ENCODE measurements around the gene UBR3. TPM values are rescaled to one million over a fixed set of nuclear protein-coding genes. Genes with fewer than 3 reads are reported as not detected.
"Not testable (repeated sequence)": the region's sequence is repeated elsewhere in the genome, so short reads cannot be mapped to it uniquely, and the experiment has no call there.

UBR3 gene
- total RNA-seq, 1 donor from 2014 or later = 67.8 TPM

DNA sequence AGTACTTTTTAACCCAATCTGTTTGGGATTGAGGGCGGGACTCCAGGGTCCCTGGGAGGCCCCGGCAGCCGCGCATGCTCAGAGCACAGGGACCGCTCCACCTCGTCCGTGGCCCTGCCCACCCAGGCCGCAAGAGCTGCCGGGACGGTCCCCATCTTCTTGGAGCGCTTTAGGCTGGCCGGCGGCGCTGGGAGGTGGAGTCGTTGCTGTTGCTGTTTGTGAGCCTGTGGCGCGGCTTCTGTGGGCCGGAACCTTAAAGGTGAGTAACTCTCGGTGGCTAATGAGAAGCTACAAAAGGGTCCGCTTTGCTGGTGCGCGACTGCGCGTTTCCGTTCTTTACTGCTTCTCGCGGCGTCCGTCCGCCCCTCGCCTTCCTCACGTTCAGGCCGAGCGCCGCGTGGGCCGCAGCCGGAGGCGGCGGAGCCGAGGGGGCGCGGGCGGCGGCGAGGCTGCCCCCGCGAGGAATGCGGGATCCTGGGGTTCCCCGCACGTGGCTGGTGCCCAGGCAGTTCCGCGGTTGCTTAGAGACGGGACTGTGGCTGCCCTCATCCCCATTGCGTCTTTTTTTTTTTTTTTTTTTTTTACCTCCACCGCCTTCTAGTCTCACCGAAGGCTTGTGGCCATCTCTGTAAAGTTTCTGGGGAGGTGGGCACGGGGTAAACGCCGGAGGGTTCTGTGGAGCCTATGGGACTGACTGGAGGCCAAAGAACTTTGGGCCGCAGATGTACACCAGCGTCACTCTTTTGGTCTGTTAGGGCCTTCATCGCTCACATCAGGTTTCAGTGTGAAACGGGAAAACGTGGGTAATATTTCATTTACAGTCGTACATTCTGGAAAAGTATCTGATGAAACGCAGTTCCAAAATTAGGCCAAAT, 28.3 kb upstream of the UBR3 start, which contains the start of gene SSB:
Gene SSB (plus strand): TSS at position 154 of the 875 bp plus-strand sequence. CDS start 2,090 bp downstream, outside the sequence.
- peaks cover 4 to 11% (median 8%) of the 10 kb centered on the region in 3 donors for H3K4me1 ChIP-seq (ENCODE audit: control insufficient read depth in 3 of 3, insufficient read depth in 3 of 3, low read length in 3 of 3)
- peak within 1 kb of the TSS; percentile 83 to 92 (median 89) for H3K4me3 ChIP-seq (ENCODE audit: low read length in 3 of 3)
- H3K27ac ChIP-seq (ENCODE audit: low read depth, low read length) = peak within 1 kb of the TSS; percentile 75
- no peaks in the 10 kb centered on the region for H3K9me3 ChIP-seq (ENCODE audit: control insufficient read depth in 3 of 3, low read length in 3 of 3)
- H3K27me3 ChIP-seq (ENCODE audit: control insufficient read depth in 3 of 3, insufficient read depth in 3 of 3, low read length in 3 of 3) = no peaks in the 10 kb centered on the region
- H3K36me3 ChIP-seq (ENCODE audit: control insufficient read depth in 3 of 3, insufficient read depth in 3 of 3, low read length in 3 of 3) = peaks cover 8 to 12% (median 9%) of the 10 kb centered on the region in 3 donors
- peak within 1 kb of the TSS; percentile 67 to 87 (median 85) for H3K9ac ChIP-seq (ENCODE audit: low read depth in 1 of 3, low read length in 3 of 3)

DNA sequence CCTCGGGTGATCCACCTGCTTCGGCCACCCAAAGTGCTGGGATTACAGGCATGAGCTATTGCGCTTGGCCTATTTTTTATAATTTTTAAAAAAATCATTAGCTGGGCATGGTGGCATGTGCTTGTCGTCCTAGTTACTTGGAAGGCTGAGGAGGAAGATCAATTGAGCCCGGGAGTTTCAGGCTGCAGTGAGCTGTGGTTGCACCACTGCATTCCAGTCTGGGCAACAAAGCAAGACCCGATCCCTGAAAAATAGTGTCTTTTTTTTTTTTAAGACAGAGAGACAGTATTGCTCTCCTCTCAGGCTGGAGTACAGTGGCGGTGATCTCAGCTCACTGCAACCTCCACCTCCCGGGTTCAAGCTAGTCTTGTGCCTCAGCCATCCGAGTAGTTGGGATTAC, 23.8 kb upstream of the UBR3 start:
- no peak overlapping the region for H3K4me3 ChIP-seq (ENCODE audit: low read length in 3 of 3)
- H3K27me3 ChIP-seq (ENCODE audit: control insufficient read depth in 3 of 3, insufficient read depth in 3 of 3, low read length in 3 of 3) = no peaks in the 10 kb centered on the region
- no peak overlapping the region for H3K27ac ChIP-seq (ENCODE audit: low read depth, low read length)
- peaks cover 4 to 11% (median 8%) of the 10 kb centered on the region in 3 donors for H3K4me1 ChIP-seq (ENCODE audit: control insufficient read depth in 3 of 3, insufficient read depth in 3 of 3, low read length in 3 of 3)
- H3K9ac ChIP-seq (ENCODE audit: low read depth in 1 of 3, low read length in 3 of 3) = no peak overlapping the region
- peaks cover 26 to 39% (median 35%) of the 10 kb centered on the region in 3 donors for H3K36me3 ChIP-seq (ENCODE audit: control insufficient read depth in 3 of 3, insufficient read depth in 3 of 3, low read length in 3 of 3)
- H3K9me3 ChIP-seq (ENCODE audit: control insufficient read depth in 3 of 3, low read length in 3 of 3) = no peaks in the 10 kb centered on the region

- Histone ChIP-seq H3K9me3 (ENCODE audit: control insufficient read depth in 3 of 3, low read length in 3 of 3) (no peaks in the 10 kb centered on the region), H3K4me3 (ENCODE audit: low read length in 3 of 3) (no peak overlapping the region), H3K4me1 (ENCODE audit: control insufficient read depth in 3 of 3, insufficient read depth in 3 of 3, low read length in 3 of 3) (no peaks in the 10 kb centered on the region), H3K36me3 (ENCODE audit: control insufficient read depth in 3 of 3, insufficient read depth in 3 of 3, low read length in 3 of 3) (peaks cover 30 to 50% (median 49%) of the 10 kb centered on the region in 3 donors), H3K27me3 (ENCODE audit: control insufficient read depth in 3 of 3, insufficient read depth in 3 of 3, low read length in 3 of 3) (no peaks in the 10 kb centered on the region), H3K27ac (ENCODE audit: low read depth, low read length) (no peak overlapping the region), H3K9ac (ENCODE audit: low read depth in 1 of 3, low read length in 3 of 3) (no peak overlapping the region)
Measured at GRCh38 chr2:169806586-169806985, 20.7 kb upstream of the UBR3 start.

GRCh38 chr2:169808221-169808620, 19.0 kb upstream of the UBR3 start:
- H3K27ac ChIP-seq (ENCODE audit: low read depth, low read length) = no peak overlapping the region
- H3K27me3 ChIP-seq (ENCODE audit: control insufficient read depth in 3 of 3, insufficient read depth in 3 of 3, low read length in 3 of 3) = no peaks in the 10 kb centered on the region
- H3K4me1 ChIP-seq (ENCODE audit: control insufficient read depth in 3 of 3, insufficient read depth in 3 of 3, low read length in 3 of 3) = no peaks in the 10 kb centered on the region
- no peak overlapping the region for H3K4me3 ChIP-seq (ENCODE audit: low read length in 3 of 3)
- H3K9ac ChIP-seq (ENCODE audit: low read depth in 1 of 3, low read length in 3 of 3) = no peak overlapping the region
- H3K9me3 ChIP-seq (ENCODE audit: control insufficient read depth in 3 of 3, low read length in 3 of 3) = no peaks in the 10 kb centered on the region
- H3K36me3 ChIP-seq (ENCODE audit: control insufficient read depth in 3 of 3, insufficient read depth in 3 of 3, low read length in 3 of 3) = peaks cover 29 to 56% (median 51%) of the 10 kb centered on the region in 3 donors

DNA sequence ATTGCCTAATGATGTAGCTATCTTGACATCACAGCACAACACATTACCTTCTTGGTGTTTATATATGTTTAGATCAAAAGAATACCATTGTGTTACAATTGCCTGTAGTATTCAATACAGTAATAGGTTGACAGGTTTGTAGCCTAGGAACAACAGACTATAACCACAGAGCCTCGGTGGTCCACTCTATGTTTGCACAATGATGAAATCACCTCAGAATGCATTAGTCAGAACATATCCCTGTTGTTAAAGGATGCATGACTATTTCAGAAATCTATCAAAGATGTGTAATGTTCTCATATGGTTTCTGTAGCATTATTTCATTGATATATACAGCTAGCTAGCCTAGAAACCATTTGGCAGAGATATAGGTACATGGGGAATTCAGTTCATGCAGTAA, 11.4 kb upstream of the UBR3 start:
- Histone ChIP-seq H3K36me3 (ENCODE audit: control insufficient read depth in 3 of 3, insufficient read depth in 3 of 3, low read length in 3 of 3) (peaks cover 12 to 43% (median 38%) of the 10 kb centered on the region in 3 donors), H3K4me1 (ENCODE audit: control insufficient read depth in 3 of 3, insufficient read depth in 3 of 3, low read length in 3 of 3) (peaks cover 0 to 3% (median 0%) of the 10 kb centered on the region in 3 donors), H3K9me3 (ENCODE audit: control insufficient read depth in 3 of 3, low read length in 3 of 3) (no peaks in the 10 kb centered on the region), H3K9ac (ENCODE audit: low read depth in 1 of 3, low read length in 3 of 3) (no peak overlapping the region), H3K27ac (ENCODE audit: low read depth, low read length) (no peak overlapping the region), H3K27me3 (ENCODE audit: control insufficient read depth in 3 of 3, insufficient read depth in 3 of 3, low read length in 3 of 3) (no peaks in the 10 kb centered on the region), H3K4me3 (ENCODE audit: low read length in 3 of 3) (no peak overlapping the region)

DNA sequence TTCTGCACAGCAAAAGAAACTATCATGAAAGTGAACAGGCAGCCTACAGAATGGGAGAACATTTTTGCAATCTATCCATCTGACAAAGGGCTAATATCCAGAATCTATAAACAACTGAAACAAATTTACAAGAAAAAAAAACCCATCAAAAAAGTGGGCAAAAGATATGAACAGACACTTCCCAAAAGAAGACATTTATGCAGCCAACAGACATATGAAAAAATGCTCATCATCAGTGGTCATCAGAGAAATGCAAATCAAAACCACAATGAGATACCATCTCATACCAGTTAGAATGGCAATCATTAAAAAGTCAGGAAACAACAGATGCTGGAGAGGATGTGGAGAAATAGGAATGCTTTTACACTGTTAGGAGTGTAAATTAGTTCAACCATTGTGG, 10.3 kb upstream of the UBR3 start:
- peaks cover 12 to 37% (median 30%) of the 10 kb centered on the region in 3 donors for H3K36me3 ChIP-seq (ENCODE audit: control insufficient read depth in 3 of 3, insufficient read depth in 3 of 3, low read length in 3 of 3)
- not testable (repeated sequence) for H3K9ac ChIP-seq (ENCODE audit: low read depth in 1 of 3, low read length in 3 of 3)

DNA sequence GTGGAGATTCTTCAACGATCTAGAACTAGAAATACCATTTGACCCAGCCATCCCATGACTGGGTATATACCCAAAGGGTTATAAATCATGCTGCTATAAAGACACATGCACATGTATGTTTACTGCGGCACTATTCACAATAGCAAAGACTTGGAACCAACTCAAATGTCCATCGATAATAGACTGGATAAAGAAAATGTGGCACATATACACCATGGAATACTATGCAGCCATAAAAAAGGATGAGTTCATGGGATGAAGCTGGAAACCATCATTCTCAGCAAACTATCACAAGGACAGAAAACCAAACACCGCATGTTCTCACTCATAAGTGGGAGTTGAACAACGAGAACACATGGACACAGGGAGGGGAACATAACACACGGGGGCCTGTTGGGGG, 9.9 kb upstream of the UBR3 start:
- H3K4me3 ChIP-seq (ENCODE audit: low read length in 3 of 3); H3K27me3 ChIP-seq (ENCODE audit: control insufficient read depth in 3 of 3, insufficient read depth in 3 of 3, low read length in 3 of 3); H3K27ac ChIP-seq (ENCODE audit: low read depth, low read length); H3K4me1 ChIP-seq (ENCODE audit: control insufficient read depth in 3 of 3, insufficient read depth in 3 of 3, low read length in 3 of 3); H3K9ac ChIP-seq (ENCODE audit: low read depth in 1 of 3, low read length in 3 of 3); H3K9me3 ChIP-seq (ENCODE audit: control insufficient read depth in 3 of 3, low read length in 3 of 3): not testable (repeated sequence)
- peaks cover 11 to 33% (median 29%) of the 10 kb centered on the region in 3 donors for H3K36me3 ChIP-seq (ENCODE audit: control insufficient read depth in 3 of 3, insufficient read depth in 3 of 3, low read length in 3 of 3)

More for the DNA sequence above, 10.3 kb upstream of the UBR3 start:
- H3K9me3 ChIP-seq (ENCODE audit: control insufficient read depth in 3 of 3, low read length in 3 of 3); H3K4me1 ChIP-seq (ENCODE audit: control insufficient read depth in 3 of 3, insufficient read depth in 3 of 3, low read length in 3 of 3); H3K4me3 ChIP-seq (ENCODE audit: low read length in 3 of 3); H3K27me3 ChIP-seq (ENCODE audit: control insufficient read depth in 3 of 3, insufficient read depth in 3 of 3, low read length in 3 of 3); H3K27ac ChIP-seq (ENCODE audit: low read depth, low read length): not testable (repeated sequence)

GRCh38 chr2:169818241-169818640, 9.0 kb upstream of the UBR3 start:
- Histone ChIP-seq H3K4me3 (ENCODE audit: low read length in 3 of 3) (no peak overlapping the region), H3K4me1 (ENCODE audit: control insufficient read depth in 3 of 3, insufficient read depth in 3 of 3, low read length in 3 of 3) (peaks cover 5 to 11% (median 8%) of the 10 kb centered on the region in 3 donors), H3K27me3 (ENCODE audit: control insufficient read depth in 3 of 3, insufficient read depth in 3 of 3, low read length in 3 of 3) (no peaks in the 10 kb centered on the region), H3K27ac (ENCODE audit: low read depth, low read length) (no peak overlapping the region), H3K9me3 (ENCODE audit: control insufficient read depth in 3 of 3, low read length in 3 of 3) (no peaks in the 10 kb centered on the region), H3K36me3 (ENCODE audit: control insufficient read depth in 3 of 3, insufficient read depth in 3 of 3, low read length in 3 of 3) (peaks cover 5 to 28% (median 26%) of the 10 kb centered on the region in 3 donors), H3K9ac (ENCODE audit: low read depth in 1 of 3, low read length in 3 of 3) (no peak overlapping the region)

GRCh38 chr2:169819106-169819505, 8.1 kb upstream of the UBR3 start:
- H3K4me3 ChIP-seq (ENCODE audit: low read length in 3 of 3) = no peak overlapping the region
- H3K9me3 ChIP-seq (ENCODE audit: control insufficient read depth in 3 of 3, low read length in 3 of 3) = no peaks in the 10 kb centered on the region
- H3K27ac ChIP-seq (ENCODE audit: low read depth, low read length) = no peak overlapping the region
- H3K4me1 ChIP-seq (ENCODE audit: control insufficient read depth in 3 of 3, insufficient read depth in 3 of 3, low read length in 3 of 3) = peaks cover 13 to 17% (median 16%) of the 10 kb centered on the region in 3 donors
- no peaks in the 10 kb centered on the region for H3K27me3 ChIP-seq (ENCODE audit: control insufficient read depth in 3 of 3, insufficient read depth in 3 of 3, low read length in 3 of 3)
- no peak overlapping the region for H3K9ac ChIP-seq (ENCODE audit: low read depth in 1 of 3, low read length in 3 of 3)
- peaks cover 5 to 28% (median 23%) of the 10 kb centered on the region in 3 donors for H3K36me3 ChIP-seq (ENCODE audit: control insufficient read depth in 3 of 3, insufficient read depth in 3 of 3, low read length in 3 of 3)

GRCh38 chr2:169820101-169820500, 7.2 kb upstream of the UBR3 start:
- not testable (repeated sequence) for H3K27ac ChIP-seq (ENCODE audit: low read depth, low read length); H3K4me3 ChIP-seq (ENCODE audit: low read length in 3 of 3); H3K9ac ChIP-seq (ENCODE audit: low read depth in 1 of 3, low read length in 3 of 3); H3K9me3 ChIP-seq (ENCODE audit: control insufficient read depth in 3 of 3, low read length in 3 of 3); H3K27me3 ChIP-seq (ENCODE audit: control insufficient read depth in 3 of 3, insufficient read depth in 3 of 3, low read length in 3 of 3)
- peaks cover 18 to 20% (median 18%) of the 10 kb centered on the region in 3 donors for H3K4me1 ChIP-seq (ENCODE audit: control insufficient read depth in 3 of 3, insufficient read depth in 3 of 3, low read length in 3 of 3)
- peaks cover 4 to 25% (median 20%) of the 10 kb centered on the region in 3 donors for H3K36me3 ChIP-seq (ENCODE audit: control insufficient read depth in 3 of 3, insufficient read depth in 3 of 3, low read length in 3 of 3)
